Endothelial cell of umbilical vein (primary cell): ENCODE results near the gene C10orf67. TPM values are rescaled to one million over a fixed set of nuclear protein-coding genes. Genes with fewer than 3 reads are reported as not detected.

ENCODE experiments used
- BruUV-seq: library from RNA; stranded (reverse); fragments of 400-500 nt; replicated peaks from 2 replicates; lab custom pipeline; 2021; lab: Mats Ljungman, UMichigan
- CTCF ChIA-PET: fragments of 300-600, 350-600 bp; sonication (Branson Sonifier 250); formaldehyde crosslinking; loops from one replicate; lab custom pipeline; 2021; ENCODE audit warnings: antibody characterized with exemption, inconsistent platforms; lab: Charles Lee
- POLR2A ChIA-PET: fragments of 300-600, 350-600 bp; sonication (Branson Sonifier 250); formaldehyde crosslinking; loops from one replicate; lab custom pipeline; 2021; ENCODE audit warnings: antibody characterized with exemption, inconsistent platforms; lab: Charles Lee
- DNase-seq: peaks from one replicate; pipeline ENCODE4 v3.0.0-alpha.2; 2011; ENCODE audit warnings: low read depth, low spot score
- FAIRE-seq: peaks from 2 replicates; lab custom pipeline; 2011; peaks lifted over from hg19 to GRCh38; lab: Jason Lieb, UNC
- H2AFZ ChIP-seq: 2 replicates; pipeline ENCODE4 v1.6.0; 2012; ENCODE audit warnings: low read depth, low read length, control low read depth, inconsistent platforms
- H3K27ac ChIP-seq: 2 replicates; pipeline ENCODE4 v1.5.1; 2011; ENCODE audit warnings: low read depth, mild to moderate bottlenecking, control low read depth, low read length, moderate library complexity; ENCODE audit not compliant: insufficient read depth
- H3K27me3 ChIP-seq, 2 experiments: 2 replicates each; pipeline versions ENCODE4 v1.6.0 to v1.6.1; 2011; ENCODE audit warnings: low read length in 2 of 2, mixed read lengths in 1 of 2; ENCODE audit not compliant: control insufficient read depth in 2 of 2, insufficient read depth in 2 of 2
- H3K36me3 ChIP-seq, 2 experiments: 2 replicates in 1 of 2; 3 replicates in 1 of 2; pipeline ENCODE4 v1.5.1; 2011; ENCODE audit warnings: low read length in 2 of 2, mild to moderate bottlenecking in 1 of 2, moderate library complexity in 1 of 2; ENCODE audit not compliant: control insufficient read depth in 2 of 2, insufficient read depth in 2 of 2; ENCODE audit errors: extremely low read depth in 1 of 2
- H3K4me1 ChIP-seq: 3 replicates; pipeline ENCODE4 v1.5.1; 2011; ENCODE audit warnings: mild to moderate bottlenecking, low read length; ENCODE audit not compliant: control insufficient read depth, insufficient read depth; ENCODE audit errors: extremely low read depth
- H3K4me2 ChIP-seq: 2 replicates; pipeline ENCODE4 v1.6.1; 2011; ENCODE audit warnings: low read length, control low read depth, mixed read lengths; ENCODE audit not compliant: insufficient read depth
- H3K4me3 ChIP-seq, 3 experiments: fragments of 200-600 bp in 1 of 3; sonication (generic), shearing (Covaris generic) in 1 of 3; replicated peaks in 1 of 3; 2 replicates each; pipeline ENCODE4 v1.5.1; 2011 to 2016; ENCODE audit warnings: control low read depth in 3 of 3, low read length in 3 of 3, mild to moderate bottlenecking in 2 of 3, inconsistent platforms in 1 of 3, low read depth in 1 of 3, moderate library complexity in 1 of 3; ENCODE audit not compliant: insufficient read depth in 1 of 3
- H3K79me2 ChIP-seq: 2 replicates; pipeline ENCODE4 v1.6.0; 2012; ENCODE audit warnings: low read length, inconsistent platforms; ENCODE audit not compliant: control insufficient read depth, insufficient read depth
- H3K9ac ChIP-seq: replicated peaks from 2 replicates; pipeline ENCODE3; 2011; ENCODE audit warnings: low read length, control low read depth; ENCODE audit not compliant: insufficient read depth; ENCODE audit errors: extremely low read depth
- H3K9me1 ChIP-seq: replicated peaks from 3 replicates; pipeline ENCODE4 v1.6.0; 2011; ENCODE audit warnings: mild to moderate bottlenecking, low read length; ENCODE audit not compliant: control insufficient read depth, insufficient read depth; ENCODE audit errors: extremely low read depth
- H3K9me3 ChIP-seq: replicated peaks from 2 replicates; pipeline ENCODE4 v1.5.1; 2012; ENCODE audit warnings: low read length, inconsistent platforms; ENCODE audit not compliant: control insufficient read depth, insufficient read depth
- H4K20me1 ChIP-seq: replicated peaks from 2 replicates; pipeline ENCODE3; 2011; ENCODE audit warnings: mild to moderate bottlenecking, low read length; ENCODE audit not compliant: control insufficient read depth, insufficient read depth; ENCODE audit errors: extremely low read depth
- CTCF ChIP-seq, 2 donors: IDR thresholded peaks; 1 replicate in 1 of 2; 2 replicates in 1 of 2; pipeline ENCODE4 v1.5.1; 2011; ENCODE audit warnings: low read length in 2 of 2, mild to moderate bottlenecking in 2 of 2, moderate library complexity in 2 of 2, control low read depth in 1 of 2, inconsistent platforms in 1 of 2, low read depth in 1 of 2; ENCODE audit not compliant: insufficient read depth in 1 of 2; ENCODE audit errors: extremely low read depth in 1 of 2
- EZH2 ChIP-seq: IDR thresholded peaks from 2 replicates; pipeline ENCODE4 v1.6.1; 2012; ENCODE audit warnings: borderline replicate concordance, low read depth, mild to moderate bottlenecking, moderate library complexity, low read length, inconsistent platforms; ENCODE audit not compliant: severe bottlenecking
- FOS ChIP-seq: IDR thresholded peaks from 2 replicates; pipeline ENCODE4 v1.6.1; 2011; ENCODE audit warnings: mild to moderate bottlenecking, low read length, moderate library complexity, borderline replicate concordance; ENCODE audit not compliant: insufficient read depth
- JUN ChIP-seq: IDR thresholded peaks from 2 replicates; pipeline ENCODE4 v1.6.1; 2011; ENCODE audit warnings: borderline replicate concordance, low read depth; ENCODE audit not compliant: insufficient read length, insufficient read depth
- MYC ChIP-seq: IDR thresholded peaks from one replicate; pipeline ENCODE4 v1.6.1; 2011; ENCODE audit warnings: mild to moderate bottlenecking, low read depth, low read length
- POLR2AphosphoS5 ChIP-seq: IDR thresholded peaks from 2 replicates; pipeline ENCODE4 v1.6.1; 2012; ENCODE audit warnings: low read depth, mild to moderate bottlenecking, control low read depth, low read length, moderate library complexity; ENCODE audit not compliant: insufficient read depth
- dilution Hi-C: fragments of 300-500 bp; cut with MboI; formaldehyde crosslinking; loops from one replicate; pipeline ENCODE4 v1.15.0; 2019; ENCODE audit warnings: low sequenced_read_pairs; ENCODE audit not compliant: extremely low pct_ligation_motif_present
- intact Hi-C: fragments of 100-400 bp; cut with micrococcal nuclease; formaldehyde crosslinking; loops from one replicate; pipeline ENCODE4 v1.10.0; 2022
- polyA plus RNA-seq, 4 experiments: library from polyadenylated mRNA; depleted of rRNA in 3 of 4; stranded (reverse) in 3 of 4; unstranded in 1 of 4; fragments of >200 nt; gene quantifications; 2 replicates each; pipeline versions ENCODE4 v1.2.1 to v1.2.3, GENCODE V29; 2011 to 2012; ENCODE audit warnings: missing spikeins in 1 of 4
- total RNA-seq: library from RNA; stranded (reverse); gene quantifications from 2 replicates; pipeline ENCODE4 v1.2.3, GENCODE V29; 2021

Gene C10orf67
- total and polyA plus RNA-seq, 2 donors (not counting 3 experiments of a cell fraction or from before 2014, with no cell fraction given) = not detected

DNA sequence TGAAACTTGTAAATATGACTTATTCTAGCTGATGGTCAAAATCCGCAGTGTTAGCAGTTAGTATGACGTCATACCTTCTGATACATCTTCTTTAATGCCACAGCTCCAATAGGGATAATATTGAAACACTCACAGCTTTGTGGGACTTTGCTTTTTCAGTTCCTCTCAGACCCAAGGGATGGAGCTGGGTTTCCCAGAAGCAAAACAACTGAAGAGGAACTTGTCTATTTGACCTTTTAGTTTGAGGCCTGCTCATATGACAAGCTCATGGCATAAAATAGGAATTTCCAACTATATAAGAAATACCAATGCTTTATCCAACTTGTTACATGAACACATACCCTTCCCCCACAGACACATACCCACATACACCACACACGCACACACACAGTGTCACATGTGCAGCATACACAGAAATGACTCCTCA lies 31.6 kb upstream of the C10orf67 start:
- DNase-seq (no peak), FAIRE-seq (no peak)
- dilution Hi-C loops = no loop called here
- intact Hi-C loops = no loop called here
- Histone ChIP-seq H3K36me3 (no peaks in the 10 kb centered on the region), H3K4me2 (no peak overlapping the region), H4K20me1 (no peaks in the 10 kb centered on the region), H3K27ac (no peak overlapping the region), H3K9ac (no peak overlapping the region), H3K9me1 (no peaks in the 10 kb centered on the region), H3K79me2 (no peaks in the 10 kb centered on the region), H3K4me3 (no peak overlapping the region), H3K4me1 (no peaks in the 10 kb centered on the region), H3K9me3 (no peaks in the 10 kb centered on the region), H3K27me3 (no peaks in the 10 kb centered on the region), H2AFZ (no peak overlapping the region)
- TF ChIP-seq POLR2AphosphoS5 (no peak), JUN (no peak), MYC (no peak), EZH2 (no peak)
- BruUV-seq = no TSS peak
- POLR2A ChIA-PET = no interaction called here
- CTCF ChIA-PET = no interaction called here

GRCh38 chr10:23375366-23375765 lies 30.8 kb upstream of the C10orf67 start:
- H3K4me2 ChIP-seq = no peak overlapping the region
- no peaks in the 10 kb centered on the region for H3K9me1 ChIP-seq
- POLR2A ChIA-PET = no interaction called here
- no TSS peak for BruUV-seq
- intact Hi-C loops (no loop called here), dilution Hi-C loops (no loop called here)
- no peaks in the 10 kb centered on the region for H3K27me3 ChIP-seq
- no peaks in the 10 kb centered on the region for H3K36me3 ChIP-seq
- no peak overlapping the region for H3K9ac ChIP-seq
- CTCF ChIA-PET = no interaction called here
- no peaks in the 10 kb centered on the region for H3K9me3 ChIP-seq
- no peaks in the 10 kb centered on the region for H4K20me1 ChIP-seq
- DNase-seq = no peak
- no peaks in the 10 kb centered on the region for H3K4me1 ChIP-seq
- no peak for FAIRE-seq
- H3K79me2 ChIP-seq = no peaks in the 10 kb centered on the region
- TF ChIP-seq JUN (no peak), CTCF (IDR thresholded peaks at IDR 0.05; ENCODE audit: extremely low read depth in 1 of 2, insufficient read depth in 1 of 2, low read depth in 1 of 2, low read length in 2 of 2) (no peak), FOS (no peak), MYC (no peak)
- H3K27ac ChIP-seq = no peak overlapping the region
- H3K4me3 ChIP-seq = no peak overlapping the region
- H2AFZ ChIP-seq = no peak overlapping the region
